Heart right ventricle (tissue), 16 donors: Measurements from ENCODE around the gene MFSD6. TPM values are rescaled to one million over a fixed set of nuclear protein-coding genes. Genes with fewer than 3 reads are reported as not detected.
"Not testable (repeated sequence)": the region's sequence is repeated elsewhere in the genome, so short reads cannot be mapped to it uniquely, and the experiment has no call there.

ENCODE experiments used
- ATAC-seq, 8 donors: fragments of 200-7000 bp; cut with Tn5 transposase; one replicate each; pipeline ENCODE4 v1.9.1; 2020; ENCODE audit warnings: mild to moderate bottlenecking in 8 of 8, moderate library complexity in 8 of 8, moderate number of reproducible peaks in 1 of 8
- DNase-seq, 2 donors: peaks; one replicate each; pipeline ENCODE4 v3.0.0-alpha.2; 2020
- H3K27ac ChIP-seq, 10 donors: fragments of 200-600 bp; sonication (generic) in 2 of 10; one replicate each; pipeline versions ENCODE4 v1.5.0 to v1.8.0; 2020 to 2022; ENCODE audit warnings: mild to moderate bottlenecking in 3 of 10
- H3K27me3 ChIP-seq, 7 donors: fragments of 200-600 bp; one replicate each; pipeline ENCODE4 v1.8.0; 2021 to 2022; ENCODE audit warnings: mild to moderate bottlenecking in 2 of 7
- H3K36me3 ChIP-seq, 9 donors: fragments of 200-600 bp; sonication (generic) in 1 of 9; one replicate each; pipeline versions ENCODE4 v1.5.0 to v1.8.0; 2020 to 2022; ENCODE audit warnings: mild to moderate bottlenecking in 2 of 9
- H3K4me1 ChIP-seq, 9 donors: fragments of 200-600 bp; sonication (generic) in 1 of 9; one replicate each; pipeline versions ENCODE4 v1.5.0 to v1.8.0; 2020 to 2022; ENCODE audit warnings: mild to moderate bottlenecking in 4 of 9
- H3K4me3 ChIP-seq, 10 donors: fragments of 200-600 bp; sonication (generic) in 2 of 10; one replicate each; pipeline versions ENCODE4 v1.5.0 to v1.8.0; 2020 to 2022; ENCODE audit warnings: mild to moderate bottlenecking in 7 of 10, moderate library complexity in 2 of 10
- H3K9me3 ChIP-seq, 11 donors: fragments of 200-600 bp in 10 of 11; sonication (generic) in 2 of 11; one replicate each; pipeline versions ENCODE4 v1.5.0 to v1.8.0; 2013 to 2022; ENCODE audit warnings: mild to moderate bottlenecking in 2 of 11, control low read depth in 1 of 11, moderate library complexity in 1 of 11
- WGBS, 2 donors: extraction: QIAGEN DNeasy Blood & Tissue Kit; methylation state at CpG; one replicate each; pipeline ENCODE4 v1.1.7; 2013; ENCODE audit warnings: inconsistent platforms in 1 of 2; 5-methylcytosine and 5-hydroxymethylcytosine counted together
- intact Hi-C, 10 donors: fragments of 100-400 bp; cut with DNase I; formaldehyde crosslinking; loops; one replicate each; pipeline versions ENCODE4 v1.11.1 to v1.14.2; 2022
- polyA plus RNA-seq, 2 donors: library from polyadenylated mRNA; stranded (reverse); fragments of 200-250 nt; gene quantifications; one replicate each; pipeline ENCODE4 v1.2.3, GENCODE V29; 2013
- total RNA-seq, 10 donors: library from RNA; stranded (reverse); fragmentation: NEBNext Ultra II Directional in 3 of 10; extraction: Animal tissue kit (Norgen Biotek cat#: 25700) in 3 of 10; gene quantifications; one replicate each; pipeline versions ENCODE4 v1.2.1 to v1.2.4, GENCODE V29; 2021 to 2023
- TF ChIP-seq, protein P1 (sequence below), 9 donors: fragments of 200-600 bp; sonication (generic) in 2 of 9; IDR thresholded peaks; one replicate each; pipeline versions ENCODE4 v1.5.0 to v1.8.0; 2021 to 2022; ENCODE audit warnings: antibody characterized with exemption in 9 of 9, mild to moderate bottlenecking in 5 of 9, moderate library complexity in 1 of 9
- donor health status: Arrhythmogenic right ventricular cardiomyopathy.
- donor health status: ischemic (EF 13 %, LVEDD 7.1; RV severe dilation, severe dysfunction).
- donor health status: healthy with polysubstance abuse.
- donor health status: DM: no; HTN: yes; CAD: no.
- donor health status: DM: no; HTN: no; CAD: no.
- donor health status: ischemic (EF 25% LVEDD 6.9; RV normal size, moderate dysfunction).
- donor health status: ischemic (EF 25% LVEDD 5.7; RV mildly dilated, moderate dysfunction).
- donor health status: healthy.
- donor health status: DM: yes; HTN: yes; CAD: no.
- donor health status: Ischemic cardiomyopathy.
- donor health status: ischemic (EF 35%, LVEDD 5.7; RV mildly dilated, moderate dysfunction).
- donor health status: nonischemic (EF 11% LVEDD 7.7; RV severe dilation, severe dysfunction).
- donor health status: DM: yes; HTN: yes; CAD: no.
- donor health status: PGD.
- donor health status: ischemic (EF 29% LVEDD 5.4; RV normal size, mild dysfunction).
- donor health status: nonischemic (EF 23%, LVEDD 6.1; RV moderate dilation, normal function).

Gene MFSD6
- total and polyA plus RNA-seq, 12 donors, result 9.7 to 26.7 (median 15.9) TPM

DNA sequence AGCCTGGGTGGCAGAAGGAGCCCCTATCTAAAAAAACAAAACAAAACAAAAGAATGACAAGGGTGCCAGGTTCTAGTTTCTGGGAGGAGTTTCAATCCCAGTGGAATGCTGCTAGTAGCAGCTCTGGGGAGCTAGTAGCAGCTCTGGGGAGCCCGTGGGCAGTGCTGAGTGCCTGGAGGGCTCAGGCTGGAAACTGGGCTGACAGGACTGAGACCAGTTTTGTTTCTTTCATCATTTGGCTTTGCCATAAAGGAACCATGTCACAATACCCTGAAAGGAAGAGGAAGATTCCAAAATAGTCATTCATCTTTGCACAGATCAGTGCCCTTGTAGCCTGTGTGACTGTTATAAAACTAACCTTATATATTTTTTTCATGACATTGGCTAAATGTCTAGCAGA, 10.6 kb downstream of the MFSD6 start:
- intact Hi-C loops, result loop anchor here in 3 of 10 donors (5.0 to 10.0 kb wide), 2 partner anchors 46 to 49 kb away; no protein-coding TSS in a partner anchor
- no peaks in the 10 kb centered on the region for H3K9me3 ChIP-seq
- whole genome bisulfite sequencing, 2 donors, result 64 to 73% methylated on average over 1 of the region's 1 CpG
- ATAC-seq (no peak), DNase-seq (no peak)
- no peak overlapping the region for H3K4me3 ChIP-seq
- H3K36me3 ChIP-seq, result no peaks in the 10 kb centered on the region
- TF ChIP-seq, protein P1, sequence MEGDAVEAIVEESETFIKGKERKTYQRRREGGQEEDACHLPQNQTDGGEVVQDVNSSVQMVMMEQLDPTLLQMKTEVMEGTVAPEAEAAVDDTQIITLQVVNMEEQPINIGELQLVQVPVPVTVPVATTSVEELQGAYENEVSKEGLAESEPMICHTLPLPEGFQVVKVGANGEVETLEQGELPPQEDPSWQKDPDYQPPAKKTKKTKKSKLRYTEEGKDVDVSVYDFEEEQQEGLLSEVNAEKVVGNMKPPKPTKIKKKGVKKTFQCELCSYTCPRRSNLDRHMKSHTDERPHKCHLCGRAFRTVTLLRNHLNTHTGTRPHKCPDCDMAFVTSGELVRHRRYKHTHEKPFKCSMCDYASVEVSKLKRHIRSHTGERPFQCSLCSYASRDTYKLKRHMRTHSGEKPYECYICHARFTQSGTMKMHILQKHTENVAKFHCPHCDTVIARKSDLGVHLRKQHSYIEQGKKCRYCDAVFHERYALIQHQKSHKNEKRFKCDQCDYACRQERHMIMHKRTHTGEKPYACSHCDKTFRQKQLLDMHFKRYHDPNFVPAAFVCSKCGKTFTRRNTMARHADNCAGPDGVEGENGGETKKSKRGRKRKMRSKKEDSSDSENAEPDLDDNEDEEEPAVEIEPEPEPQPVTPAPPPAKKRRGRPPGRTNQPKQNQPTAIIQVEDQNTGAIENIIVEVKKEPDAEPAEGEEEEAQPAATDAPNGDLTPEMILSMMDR (IDR thresholded peaks at IDR 0.05), result no peak
- H3K4me1 ChIP-seq, result peaks cover 0 to 42% (median 26%) of the 10 kb centered on the region in 9 donors
- no peak overlapping the region for H3K27ac ChIP-seq
- H3K27me3 ChIP-seq, result no peaks in the 10 kb centered on the region

DNA sequence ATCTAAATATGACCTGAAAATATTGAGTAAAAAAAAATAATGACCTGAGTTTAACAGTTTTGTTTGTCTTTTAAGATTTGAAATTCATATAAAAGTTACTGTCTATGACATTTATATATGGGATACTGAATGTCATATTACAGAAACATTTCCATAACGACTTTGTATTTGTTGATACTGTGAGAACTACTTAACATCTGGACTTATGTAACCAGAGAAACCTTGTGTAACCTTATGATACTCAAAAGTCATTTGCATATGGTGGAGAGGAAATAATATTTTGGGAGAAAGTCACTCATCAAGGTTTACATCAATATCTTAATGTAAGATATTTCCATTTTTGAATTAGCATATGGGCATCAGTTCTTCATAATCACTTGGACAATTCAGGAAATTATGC, 12.6 kb downstream of the MFSD6 start:
- Histone ChIP-seq H3K9me3 (no peaks in the 10 kb centered on the region), H3K27me3 (no peaks in the 10 kb centered on the region), H3K27ac (no peak overlapping the region), H3K4me3 (no peak overlapping the region), H3K4me1 (peaks cover 0 to 44% (median 22%) of the 10 kb centered on the region in 9 donors), H3K36me3 (no peaks in the 10 kb centered on the region)
- intact Hi-C loops, result no loop called here
- no peak for ATAC-seq
- no peak for DNase-seq
- WGBS, 2 donors, result 63 to 65% methylated on average over 1 of the region's 1 CpG
- TF ChIP-seq, protein P1 (IDR thresholded peaks at IDR 0.05), result no peak

GRCh38 chr2:190425221-190425866, 17.2 kb downstream of the MFSD6 start:
- H3K27ac ChIP-seq, result peak overlapping the region in 2 of 10 donors; percentile 28 to 31
- 68 to 72% methylated on average over 1 of the region's 1 CpG for WGBS, 2 donors
- intact Hi-C loops, result no loop called here

DNA sequence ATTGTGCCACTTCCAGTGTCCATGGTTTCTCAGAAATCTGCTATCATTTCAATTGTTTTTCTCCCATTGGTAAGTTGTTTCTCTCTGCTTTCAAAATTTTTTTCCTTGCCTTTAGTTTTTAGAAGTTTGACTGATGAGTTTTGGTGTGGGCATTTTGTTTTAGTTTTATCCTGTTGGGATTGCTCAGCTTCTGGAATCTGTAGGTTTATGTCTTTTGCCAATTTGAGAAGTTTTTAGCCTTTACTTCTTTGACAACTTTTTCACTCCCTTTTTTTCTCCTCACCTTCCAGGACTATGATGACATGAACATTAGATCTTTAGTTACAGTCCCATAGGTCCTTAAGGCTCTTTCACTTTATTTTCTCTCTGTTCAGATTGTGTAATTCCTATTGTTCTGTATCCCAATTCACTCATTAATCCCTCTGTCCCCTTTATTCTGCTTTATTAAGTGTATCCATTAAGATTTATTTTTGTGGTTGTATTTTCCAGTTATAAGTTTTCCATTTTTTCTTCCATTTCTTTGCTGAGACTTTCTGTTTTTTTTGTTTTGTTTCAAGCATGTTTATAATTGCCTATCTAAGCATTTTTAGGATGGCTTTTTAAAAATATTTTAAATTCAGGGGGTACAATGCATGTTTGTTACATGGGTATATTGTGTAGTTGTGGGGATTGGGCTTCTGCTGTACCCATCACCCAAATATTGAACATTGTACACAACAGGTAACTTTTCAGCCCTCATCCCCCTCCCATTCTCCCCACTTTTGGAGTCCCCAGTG, 17.9 kb downstream of the MFSD6 start:
- intact Hi-C loops, result no loop called here
- H3K9me3 ChIP-seq, result peaks cover 0 to 7% (median 0%) of the 10 kb centered on the region in 11 donors
- H3K27ac ChIP-seq, result peak overlapping the region in 1 of 10 donors; percentile 28
- H3K4me3 ChIP-seq, result no peak overlapping the region
- peaks cover 0 to 6% (median 0%) of the 10 kb centered on the region in 9 donors for H3K36me3 ChIP-seq
- H3K27me3 ChIP-seq, result no peaks in the 10 kb centered on the region
- TF ChIP-seq, protein P1 (IDR thresholded peaks at IDR 0.05), result no peak
- peaks cover 0 to 23% (median 5%) of the 10 kb centered on the region in 9 donors for H3K4me1 ChIP-seq
- DNase-seq, result no peak
- ATAC-seq, result no peak

More at GRCh38 chr2:190425221-190425866, 17.2 kb downstream of the MFSD6 start:
- peaks cover 0 to 27% (median 5%) of the 10 kb centered on the region in 9 donors for H3K4me1 ChIP-seq
- H3K27me3 ChIP-seq, result no peaks in the 10 kb centered on the region
- DNase-seq (no peak), ATAC-seq (peak in 1 of 8 donors; percentile 80)
- no peak overlapping the region for H3K4me3 ChIP-seq
- TF ChIP-seq, protein P1 (IDR thresholded peaks at IDR 0.05), result no peak
- H3K9me3 ChIP-seq, result peaks cover 0 to 7% (median 0%) of the 10 kb centered on the region in 11 donors
- peaks cover 0 to 6% (median 0%) of the 10 kb centered on the region in 9 donors for H3K36me3 ChIP-seq

DNA sequence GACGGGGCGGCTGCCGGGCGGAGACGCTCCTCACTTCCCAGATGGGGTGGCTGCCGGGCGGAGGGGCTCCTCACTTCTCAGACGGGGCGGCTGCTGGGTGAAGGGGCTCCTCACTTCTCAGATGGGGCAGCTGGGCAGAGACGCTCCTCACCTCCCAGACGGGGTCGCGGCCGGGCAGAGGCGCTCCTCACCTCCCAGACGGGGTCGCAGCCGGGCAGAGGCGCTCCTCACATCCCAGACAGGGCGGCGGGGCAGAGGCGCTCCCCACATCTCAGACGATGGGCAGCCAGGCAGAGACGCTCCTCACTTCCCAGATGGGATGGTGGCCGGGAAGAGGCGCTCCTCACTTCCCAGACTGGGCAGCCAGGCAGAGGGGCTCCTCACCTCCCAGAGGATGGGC, 22.7 kb downstream of the MFSD6 start:
- H3K4me3 ChIP-seq, H3K27ac ChIP-seq, intact Hi-C loops, H3K27me3 ChIP-seq, ATAC-seq, H3K9me3 ChIP-seq, H3K36me3 ChIP-seq, DNase-seq: not testable (repeated sequence)
- WGBS, 2 donors, result 92 to 99% methylated on average over 16 to 26 of the region's 26 CpGs
- H3K4me1 ChIP-seq, result peaks cover 0 to 32% (median 8%) of the 10 kb centered on the region in 9 donors
